HEK293 (cell line): ENCODE results near the gene AKTIP.

Experiments
- CTCF ChIA-PET: fragments of 350-600 bp; formaldehyde crosslinking; extraction: SDS; loops from one replicate; lab custom pipeline; 2021; ENCODE audit warnings: antibody characterized with exemption; lab: Yijun Ruan, JAX
- POLR2A ChIA-PET: fragments of 300-600 bp; formaldehyde crosslinking; extraction: SDS; loops from one replicate; lab custom pipeline; 2020; ENCODE audit warnings: antibody characterized with exemption, inconsistent platforms; lab: Yijun Ruan, JAX
- H3K27ac ChIP-seq: fragments of 200-500 bp; sonication (Bioruptor generic); 2 replicates; pipeline ENCODE4 v1.5.1; 2014; ENCODE audit warnings: low read depth, low read length, control low read depth, inconsistent platforms; ENCODE audit errors: extremely low read depth
- H3K36me3 ChIP-seq, 2 experiments: fragments of 200-500 bp in 1 of 2; sonication (Bioruptor generic) in 1 of 2; 1 replicate in 1 of 2; 2 replicates in 1 of 2; pipeline ENCODE4 v1.5.1; 2014 to 2017; ENCODE audit warnings: inconsistent platforms in 2 of 2, low read length in 2 of 2; ENCODE audit not compliant: control insufficient read depth in 2 of 2, insufficient read depth in 1 of 2
- H3K4me1 ChIP-seq: fragments of 200-500 bp; sonication (Bioruptor generic); 2 replicates; pipeline ENCODE4 v1.5.1; 2014; ENCODE audit warnings: mild to moderate bottlenecking, low read length, inconsistent platforms; ENCODE audit not compliant: control insufficient read depth, insufficient read depth
- H3K4me3 ChIP-seq: 2 replicates; pipeline ENCODE4 v1.5.1; 2011; ENCODE audit warnings: low read depth, mild to moderate bottlenecking, control low read depth, low read length, moderate library complexity
- H3K9me3 ChIP-seq: fragments of 200-500 bp; sonication (Bioruptor generic); 2 replicates; pipeline ENCODE4 v1.5.1; 2014; ENCODE audit warnings: low read depth, low read length, inconsistent platforms; ENCODE audit not compliant: control insufficient read depth, insufficient read depth
- BCL11A ChIP-seq: fragments of 450-650 bp; formaldehyde crosslinking; IDR thresholded peaks from 2 replicates; pipeline ENCODE4 v1.5.1; 2016; ENCODE audit warnings: low read depth, missing biosample characterization, missing genetic modification characterization
- GLI2 ChIP-seq: fragments of 450-650 bp; formaldehyde crosslinking; IDR thresholded peaks from 2 replicates; pipeline ENCODE4; 2017; ENCODE audit warnings: missing biosample characterization, missing genetic modification characterization, low read depth, borderline replicate concordance
- GLIS2 ChIP-seq: fragments of 450-650 bp; formaldehyde crosslinking; IDR thresholded peaks from 2 replicates; pipeline ENCODE4 v1.5.1; 2016; ENCODE audit warnings: missing biosample characterization, missing genetic modification characterization
- HOXC10 ChIP-seq: sonication (generic); formaldehyde crosslinking; IDR thresholded peaks from 2 replicates; pipeline ENCODE4 v1.8.1; 2023; ENCODE audit warnings: mild to moderate bottlenecking, missing genetic modification reagents
- PRDM1 ChIP-seq: fragments of 450-650 bp; formaldehyde crosslinking; IDR thresholded peaks from 2 replicates; pipeline ENCODE4; 2016; ENCODE audit warnings: missing biosample characterization, missing genetic modification characterization
- SALL2 ChIP-seq: fragments of 450-650 bp; formaldehyde crosslinking; IDR thresholded peaks from 2 replicates; pipeline ENCODE4 v1.5.0; 2017; ENCODE audit warnings: missing biosample characterization, mild to moderate bottlenecking, missing genetic modification characterization, borderline replicate concordance
- SCRT2 ChIP-seq: fragments of 450-650 bp; formaldehyde crosslinking; IDR thresholded peaks from 2 replicates; pipeline ENCODE4 v1.5.1; 2016; ENCODE audit warnings: missing biosample characterization, missing genetic modification characterization
- ZBTB48 ChIP-seq: fragments of 450-650 bp; formaldehyde crosslinking; IDR thresholded peaks from 2 replicates; pipeline ENCODE4 v1.5.1; 2016; ENCODE audit warnings: missing biosample characterization, missing genetic modification characterization
- ZIC2 ChIP-seq: fragments of 450-650 bp; formaldehyde crosslinking; IDR thresholded peaks from 2 replicates; pipeline ENCODE4 v1.5.1; 2016; ENCODE audit warnings: missing biosample characterization, missing genetic modification characterization
- ZNF10 ChIP-seq: fragments of 450-650 bp; formaldehyde crosslinking; IDR thresholded peaks from 2 replicates; pipeline ENCODE4 v1.5.1; 2017; ENCODE audit warnings: missing biosample characterization, missing genetic modification characterization
- ZNF114 ChIP-seq: fragments of 450-650 bp; formaldehyde crosslinking; IDR thresholded peaks from 2 replicates; pipeline ENCODE4 v1.5.0; 2017; ENCODE audit warnings: missing biosample characterization, missing genetic modification characterization
- ZNF184 ChIP-seq: fragments of 450-650 bp; IDR thresholded peaks from 2 replicates; pipeline ENCODE4 v1.5.1; 2018; ENCODE audit warnings: missing biosample characterization, mild to moderate bottlenecking, missing genetic modification characterization
- ZNF214 ChIP-seq: fragments of 450-650 bp; formaldehyde crosslinking; IDR thresholded peaks from 2 replicates; pipeline ENCODE4 v1.5.1; 2017; ENCODE audit warnings: missing biosample characterization, mild to moderate bottlenecking, missing genetic modification characterization, borderline replicate concordance
- ZNF223 ChIP-seq: fragments of 450-650 bp; formaldehyde crosslinking; IDR thresholded peaks from 2 replicates; pipeline ENCODE4 v1.5.1; 2016; ENCODE audit warnings: missing biosample characterization, missing genetic modification characterization
- ZNF248 ChIP-seq: fragments of 450-650 bp; formaldehyde crosslinking; IDR thresholded peaks from 2 replicates; pipeline ENCODE4 v1.5.1; 2017; ENCODE audit warnings: missing biosample characterization, missing genetic modification characterization
- ZNF266 ChIP-seq: fragments of 450-650 bp; formaldehyde crosslinking; IDR thresholded peaks from 2 replicates; pipeline ENCODE4 v1.5.1; 2016; ENCODE audit warnings: missing biosample characterization, missing genetic modification characterization, low read depth
- ZNF324 ChIP-seq: fragments of 450-650 bp; formaldehyde crosslinking; IDR thresholded peaks from 2 replicates; pipeline ENCODE4 v1.5.1; 2016; ENCODE audit warnings: missing biosample characterization, missing genetic modification characterization
- ZNF335 ChIP-seq: fragments of 450-650 bp; formaldehyde crosslinking; conservative IDR thresholded peaks from 2 replicates; pipeline ENCODE4 v1.5.1; 2016; ENCODE audit warnings: missing biosample characterization, missing genetic modification characterization
- ZNF341 ChIP-seq: fragments of 450-650 bp; formaldehyde crosslinking; IDR thresholded peaks from 2 replicates; pipeline ENCODE4; 2016; ENCODE audit warnings: low read depth, missing biosample characterization, missing genetic modification characterization
- ZNF391 ChIP-seq: fragments of 450-650 bp; formaldehyde crosslinking; IDR thresholded peaks from 2 replicates; pipeline ENCODE4 v1.5.1; 2016; ENCODE audit warnings: low read depth, missing biosample characterization, missing genetic modification characterization, borderline replicate concordance
- ZNF473 ChIP-seq: fragments of 450-650 bp; formaldehyde crosslinking; IDR thresholded peaks from 2 replicates; pipeline ENCODE4 v1.5.1; 2017; ENCODE audit warnings: missing biosample characterization, missing genetic modification characterization
- ZNF555 ChIP-seq: fragments of 450-650 bp; formaldehyde crosslinking; conservative IDR thresholded peaks from 2 replicates; pipeline ENCODE4 v1.5.1; 2017; ENCODE audit warnings: missing biosample characterization, mild to moderate bottlenecking, missing genetic modification characterization, inconsistent platforms
- ZNF626 ChIP-seq: fragments of 450-650 bp; sonication (Bioruptor Pico); formaldehyde crosslinking; IDR thresholded peaks from 2 replicates; pipeline ENCODE4 v1.5.1; 2018; ENCODE audit warnings: missing biosample characterization, missing genetic modification characterization, inconsistent platforms
- ZNF654 ChIP-seq: fragments of 450-650 bp; formaldehyde crosslinking; IDR thresholded peaks from 2 replicates; pipeline ENCODE4 v1.5.1; 2016; ENCODE audit warnings: low read depth, missing biosample characterization, missing genetic modification characterization
- TF ChIP-seq, protein P1 (sequence below): fragments of 450-650 bp; formaldehyde crosslinking; IDR thresholded peaks from 2 replicates; pipeline ENCODE4 v1.5.1; 2016; ENCODE audit warnings: missing biosample characterization, missing genetic modification characterization, borderline replicate concordance
- TF ChIP-seq, protein P2 (sequence below): fragments of 450-650 bp; IDR thresholded peaks from 2 replicates; pipeline ENCODE4 v1.5.1; 2018; ENCODE audit warnings: missing biosample characterization, mild to moderate bottlenecking, missing genetic modification characterization
- TF ChIP-seq, protein P3 (sequence below): fragments of 450-650 bp; formaldehyde crosslinking; IDR thresholded peaks from 2 replicates; pipeline ENCODE4 v1.5.1; 2016; ENCODE audit warnings: missing biosample characterization, missing genetic modification characterization

Gene AKTIP

DNA sequence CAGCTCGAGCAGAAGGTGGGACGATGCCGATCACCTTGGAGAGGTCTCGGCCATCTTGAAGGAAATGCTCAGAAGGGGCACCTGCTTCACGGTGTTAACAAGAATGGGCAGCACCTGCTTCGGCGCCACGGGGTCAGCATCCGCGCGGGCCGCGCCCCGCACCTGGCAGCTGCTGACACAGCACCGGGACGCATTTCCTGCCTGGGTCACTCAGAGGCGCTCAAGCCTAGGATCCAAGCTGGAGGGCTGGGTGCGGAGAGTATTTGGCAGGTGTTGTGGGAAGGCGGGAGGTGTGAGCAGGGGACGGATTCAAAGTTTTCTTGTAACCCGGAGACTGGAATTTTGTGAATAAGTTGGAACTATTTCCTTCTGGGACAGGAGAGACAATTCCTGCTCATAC, 39.3 kb upstream of the AKTIP start:
- Histone ChIP-seq H3K36me3 (no peaks in the 10 kb centered on the region), H3K4me1 (no peaks in the 10 kb centered on the region), H3K4me3 (no peak overlapping the region), H3K9me3 (no peaks in the 10 kb centered on the region), H3K27ac (no peak overlapping the region)
- TF ChIP-seq, protein P1, sequence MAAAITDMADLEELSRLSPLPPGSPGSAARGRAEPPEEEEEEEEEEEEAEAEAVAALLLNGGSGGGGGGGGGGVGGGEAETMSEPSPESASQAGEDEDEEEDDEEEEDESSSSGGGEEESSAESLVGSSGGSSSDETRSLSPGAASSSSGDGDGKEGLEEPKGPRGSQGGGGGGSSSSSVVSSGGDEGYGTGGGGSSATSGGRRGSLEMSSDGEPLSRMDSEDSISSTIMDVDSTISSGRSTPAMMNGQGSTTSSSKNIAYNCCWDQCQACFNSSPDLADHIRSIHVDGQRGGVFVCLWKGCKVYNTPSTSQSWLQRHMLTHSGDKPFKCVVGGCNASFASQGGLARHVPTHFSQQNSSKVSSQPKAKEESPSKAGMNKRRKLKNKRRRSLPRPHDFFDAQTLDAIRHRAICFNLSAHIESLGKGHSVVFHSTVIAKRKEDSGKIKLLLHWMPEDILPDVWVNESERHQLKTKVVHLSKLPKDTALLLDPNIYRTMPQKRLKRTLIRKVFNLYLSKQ (tag by site-specific recombination), result no peak
- no peak for TF ChIP-seq ZNF335 (tag by site-specific recombination)
- TF ChIP-seq GLI2 (tag by site-specific recombination), result no peak
- TF ChIP-seq ZNF184 (tag by site-specific recombination), result no peak
- no peak for TF ChIP-seq ZBTB48 (tag by site-specific recombination)
- TF ChIP-seq ZNF626 (tag by site-specific recombination), result no peak
- TF ChIP-seq, protein P2, sequence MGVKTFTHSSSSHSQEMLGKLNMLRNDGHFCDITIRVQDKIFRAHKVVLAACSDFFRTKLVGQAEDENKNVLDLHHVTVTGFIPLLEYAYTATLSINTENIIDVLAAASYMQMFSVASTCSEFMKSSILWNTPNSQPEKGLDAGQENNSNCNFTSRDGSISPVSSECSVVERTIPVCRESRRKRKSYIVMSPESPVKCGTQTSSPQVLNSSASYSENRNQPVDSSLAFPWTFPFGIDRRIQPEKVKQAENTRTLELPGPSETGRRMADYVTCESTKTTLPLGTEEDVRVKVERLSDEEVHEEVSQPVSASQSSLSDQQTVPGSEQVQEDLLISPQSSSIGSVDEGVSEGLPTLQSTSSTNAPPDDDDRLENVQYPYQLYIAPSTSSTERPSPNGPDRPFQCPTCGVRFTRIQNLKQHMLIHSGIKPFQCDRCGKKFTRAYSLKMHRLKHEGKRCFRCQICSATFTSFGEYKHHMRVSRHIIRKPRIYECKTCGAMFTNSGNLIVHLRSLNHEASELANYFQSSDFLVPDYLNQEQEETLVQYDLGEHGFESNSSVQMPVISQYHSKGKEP (tag by site-specific recombination), result no peak
- no peak for TF ChIP-seq SCRT2 (tag by site-specific recombination)
- no peak for TF ChIP-seq BCL11A (tag by site-specific recombination)
- TF ChIP-seq, protein P3, sequence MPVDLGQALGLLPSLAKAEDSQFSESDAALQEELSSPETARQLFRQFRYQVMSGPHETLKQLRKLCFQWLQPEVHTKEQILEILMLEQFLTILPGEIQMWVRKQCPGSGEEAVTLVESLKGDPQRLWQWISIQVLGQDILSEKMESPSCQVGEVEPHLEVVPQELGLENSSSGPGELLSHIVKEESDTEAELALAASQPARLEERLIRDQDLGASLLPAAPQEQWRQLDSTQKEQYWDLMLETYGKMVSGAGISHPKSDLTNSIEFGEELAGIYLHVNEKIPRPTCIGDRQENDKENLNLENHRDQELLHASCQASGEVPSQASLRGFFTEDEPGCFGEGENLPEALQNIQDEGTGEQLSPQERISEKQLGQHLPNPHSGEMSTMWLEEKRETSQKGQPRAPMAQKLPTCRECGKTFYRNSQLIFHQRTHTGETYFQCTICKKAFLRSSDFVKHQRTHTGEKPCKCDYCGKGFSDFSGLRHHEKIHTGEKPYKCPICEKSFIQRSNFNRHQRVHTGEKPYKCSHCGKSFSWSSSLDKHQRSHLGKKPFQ (tag by site-specific recombination), result no peak
- TF ChIP-seq ZNF555 (tag by site-specific recombination), result no peak
- no peak for TF ChIP-seq ZNF266
- no peak for TF ChIP-seq ZNF114
- TF ChIP-seq HOXC10, result no peak
- TF ChIP-seq ZNF473 (tag by site-specific recombination), result no peak
- TF ChIP-seq PRDM1 (tag by site-specific recombination), result no peak
- no peak for TF ChIP-seq ZNF324 (tag by site-specific recombination)
- no peak for TF ChIP-seq ZNF391 (tag by site-specific recombination)
- no peak for TF ChIP-seq ZNF341 (tag by site-specific recombination)
- ChIA-PET POLR2A (no interaction called here), CTCF (no interaction called here)

DNA sequence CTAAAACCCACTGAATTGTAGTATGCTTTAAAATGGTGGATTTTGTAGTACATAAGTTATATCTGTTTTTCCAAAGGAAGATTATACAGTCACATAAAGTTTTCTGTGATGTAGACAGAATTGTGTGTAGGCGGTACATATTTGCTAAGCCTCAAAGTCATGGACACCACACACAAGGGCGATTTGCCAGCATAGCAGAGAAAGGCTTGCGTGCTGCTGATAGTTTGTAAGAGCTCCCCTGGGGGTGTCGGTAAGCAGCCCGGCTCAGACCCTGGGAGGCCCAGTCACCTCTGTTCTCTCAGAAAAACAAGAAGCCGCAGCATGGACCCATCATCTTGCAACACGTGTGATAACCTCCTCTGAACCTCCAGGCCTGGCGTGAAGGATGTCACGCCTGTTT, 38.3 kb upstream of the AKTIP start:
- CTCF ChIA-PET, result no interaction called here
- no peak overlapping the region for H3K27ac ChIP-seq

More for the DNA sequence above, 38.3 kb upstream of the AKTIP start:
- no peaks in the 10 kb centered on the region for H3K4me1 ChIP-seq
- TF ChIP-seq ZNF654 (tag by site-specific recombination), result no peak
- TF ChIP-seq ZNF214 (tag by site-specific recombination), result no peak
- TF ChIP-seq GLIS2 (tag by site-specific recombination), result no peak
- no peak for TF ChIP-seq ZNF223
- no peak for TF ChIP-seq HOXC10
- TF ChIP-seq SCRT2 (tag by site-specific recombination), result no peak
- no peak for TF ChIP-seq ZNF10 (tag by site-specific recombination)
- TF ChIP-seq SALL2 (tag by site-specific recombination), result no peak
- TF ChIP-seq ZIC2 (tag by site-specific recombination), result no peak
- TF ChIP-seq ZNF248, result no peak
- no peaks in the 10 kb centered on the region for H3K36me3 ChIP-seq
- POLR2A ChIA-PET, result no interaction called here
- no peaks in the 10 kb centered on the region for H3K9me3 ChIP-seq
- H3K4me3 ChIP-seq, result no peak overlapping the region
